MM.1S (cell line): ENCODE results near the gene DLGAP1.

Experiments
- DNase-seq: peaks from one replicate; pipeline ENCODE4 v3.0.0-alpha.2; 2015
- H2AFZ ChIP-seq: fragments of 300-600 bp; sonication (generic); 2 replicates; pipeline ENCODE4 v1.6.0; 2016; ENCODE audit warnings: antibody characterized with exemption, low read length
- H3F3A ChIP-seq: fragments of 300-600 bp; sonication (generic); 2 replicates; pipeline ENCODE4 v1.6.1; 2016; ENCODE audit warnings: mild to moderate bottlenecking, antibody characterized with exemption, low read length, moderate library complexity, mixed read lengths; ENCODE audit not compliant: insufficient read depth
- H3K27ac ChIP-seq: fragments of 300-600 bp; sonication (generic); 2 replicates; pipeline ENCODE4 v1.5.1; 2016; ENCODE audit warnings: mild to moderate bottlenecking, low read length
- H3K27me3 ChIP-seq: fragments of 300-600 bp; sonication (generic); replicated peaks from 2 replicates; pipeline ENCODE4 v1.6.0; 2016; ENCODE audit warnings: low read length; ENCODE audit not compliant: insufficient read depth
- H3K36me3 ChIP-seq: fragments of 300-600 bp; sonication (generic); replicated peaks from 2 replicates; pipeline ENCODE4 v1.6.1; 2016; ENCODE audit warnings: mild to moderate bottlenecking, low read length, mixed read lengths; ENCODE audit not compliant: insufficient read depth
- H3K4me1 ChIP-seq: fragments of 300-600 bp; sonication (generic); 2 replicates; pipeline ENCODE4 v1.6.1; 2016; ENCODE audit warnings: low read length, mixed read lengths
- H3K4me2 ChIP-seq: fragments of 300-600 bp; sonication (generic); 2 replicates; pipeline ENCODE4 v1.6.0; 2016; ENCODE audit warnings: low read depth, low read length
- H3K4me3 ChIP-seq: fragments of 300-600 bp; sonication (generic); 2 replicates; pipeline ENCODE4 v1.5.1; 2016; ENCODE audit warnings: low read length, mixed read lengths
- H3K79me2 ChIP-seq: fragments of 300-600 bp; sonication (generic); 2 replicates; pipeline ENCODE4 v1.6.1; 2016; ENCODE audit warnings: mixed run types, low read length, mixed read lengths
- H3K9ac ChIP-seq: fragments of 300-600 bp; sonication (generic); 2 replicates; pipeline ENCODE4 v1.6.1; 2016; ENCODE audit warnings: low read length, mixed read lengths
- H3K9me2 ChIP-seq: fragments of 300-600 bp; sonication (generic); replicated peaks from 2 replicates; pipeline ENCODE4 v1.6.1; 2016; ENCODE audit warnings: mild to moderate bottlenecking, low read length, mixed read lengths; ENCODE audit not compliant: insufficient read depth
- H3K9me3 ChIP-seq: fragments of 300-600 bp; sonication (generic); replicated peaks from 2 replicates; pipeline ENCODE4 v1.6.1; 2016; ENCODE audit warnings: mild to moderate bottlenecking, low read length, mixed read lengths; ENCODE audit not compliant: insufficient read depth
- H4K20me1 ChIP-seq: fragments of 300-600 bp; sonication (generic); 2 replicates; pipeline ENCODE4 v1.6.1; 2016; ENCODE audit warnings: mild to moderate bottlenecking, low read length, moderate library complexity, mixed read lengths; ENCODE audit not compliant: insufficient read depth
- EZH2 ChIP-seq: fragments of 300-600 bp; sonication (generic); optimal IDR thresholded peaks from 2 replicates; pipeline ENCODE3; 2017; ENCODE audit warnings: low read depth, mild to moderate bottlenecking, antibody characterized with exemption, low read length, mixed read lengths
- EZH2phosphoT487 ChIP-seq: fragments of 300-600 bp; sonication (generic); IDR thresholded peaks from 2 replicates; pipeline ENCODE4 v1.6.1; 2018; ENCODE audit warnings: antibody characterized with exemption, low read length
- TF ChIP-seq, protein P1 (sequence below): fragments of 300-600 bp; sonication (generic); IDR thresholded peaks from 2 replicates; pipeline ENCODE4 v1.5.1; 2016; ENCODE audit warnings: antibody characterized with exemption, low read length, mixed read lengths

The DLGAP1 gene

DNA sequence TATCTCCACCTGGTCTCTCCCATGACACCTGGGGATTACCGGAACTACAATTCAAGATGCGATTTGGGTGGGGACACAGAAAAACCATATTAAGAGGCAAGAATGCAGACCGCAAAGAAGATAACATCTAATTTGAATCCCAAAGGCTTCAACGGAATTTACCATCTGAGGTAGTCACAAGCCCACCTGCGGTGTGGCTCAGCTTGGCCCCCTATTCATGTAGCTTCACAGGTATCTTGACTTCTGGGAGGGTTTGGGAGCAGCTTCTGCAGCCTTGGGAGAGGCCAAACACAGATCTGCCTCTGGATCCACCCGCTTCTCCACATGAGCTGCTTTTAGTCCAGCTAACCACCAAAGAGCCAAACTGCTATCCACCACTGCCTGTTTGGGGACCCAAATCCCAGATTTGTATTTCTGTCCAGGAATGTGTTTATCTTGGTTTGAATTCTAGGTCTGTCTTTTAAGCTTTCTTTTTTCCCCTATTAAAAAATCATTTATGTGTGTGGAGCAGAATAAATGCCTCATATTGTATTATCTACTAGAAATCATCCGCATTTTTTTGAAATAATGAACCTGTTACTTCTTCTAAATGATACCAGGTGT lies 247.6 kb downstream of the DLGAP1 start:
- H3K79me2 ChIP-seq: no peaks in the 10 kb centered on the region
- H3K4me2 ChIP-seq: no peak overlapping the region
- DNase-seq: no peak
- H3K4me1 ChIP-seq: no peaks in the 10 kb centered on the region
- no peaks in the 10 kb centered on the region for H3K9me2 ChIP-seq
- H3K36me3 ChIP-seq: no peaks in the 10 kb centered on the region
- no peak overlapping the region for H3K27ac ChIP-seq
- TF ChIP-seq, protein P1, sequence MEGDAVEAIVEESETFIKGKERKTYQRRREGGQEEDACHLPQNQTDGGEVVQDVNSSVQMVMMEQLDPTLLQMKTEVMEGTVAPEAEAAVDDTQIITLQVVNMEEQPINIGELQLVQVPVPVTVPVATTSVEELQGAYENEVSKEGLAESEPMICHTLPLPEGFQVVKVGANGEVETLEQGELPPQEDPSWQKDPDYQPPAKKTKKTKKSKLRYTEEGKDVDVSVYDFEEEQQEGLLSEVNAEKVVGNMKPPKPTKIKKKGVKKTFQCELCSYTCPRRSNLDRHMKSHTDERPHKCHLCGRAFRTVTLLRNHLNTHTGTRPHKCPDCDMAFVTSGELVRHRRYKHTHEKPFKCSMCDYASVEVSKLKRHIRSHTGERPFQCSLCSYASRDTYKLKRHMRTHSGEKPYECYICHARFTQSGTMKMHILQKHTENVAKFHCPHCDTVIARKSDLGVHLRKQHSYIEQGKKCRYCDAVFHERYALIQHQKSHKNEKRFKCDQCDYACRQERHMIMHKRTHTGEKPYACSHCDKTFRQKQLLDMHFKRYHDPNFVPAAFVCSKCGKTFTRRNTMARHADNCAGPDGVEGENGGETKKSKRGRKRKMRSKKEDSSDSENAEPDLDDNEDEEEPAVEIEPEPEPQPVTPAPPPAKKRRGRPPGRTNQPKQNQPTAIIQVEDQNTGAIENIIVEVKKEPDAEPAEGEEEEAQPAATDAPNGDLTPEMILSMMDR: no peak
- TF ChIP-seq EZH2 (no peak), EZH2phosphoT487 (no peak)
- no peak overlapping the region for H3K4me3 ChIP-seq
- no peaks in the 10 kb centered on the region; the same call in 1 of the 2 replicates for H3K9me3 ChIP-seq
- H3F3A ChIP-seq: no peaks in the 10 kb centered on the region
- H3K9ac ChIP-seq: no peak overlapping the region
- no peak overlapping the region for H2AFZ ChIP-seq
- no peaks in the 10 kb centered on the region for H3K27me3 ChIP-seq
- no peaks in the 10 kb centered on the region for H4K20me1 ChIP-seq

DNA sequence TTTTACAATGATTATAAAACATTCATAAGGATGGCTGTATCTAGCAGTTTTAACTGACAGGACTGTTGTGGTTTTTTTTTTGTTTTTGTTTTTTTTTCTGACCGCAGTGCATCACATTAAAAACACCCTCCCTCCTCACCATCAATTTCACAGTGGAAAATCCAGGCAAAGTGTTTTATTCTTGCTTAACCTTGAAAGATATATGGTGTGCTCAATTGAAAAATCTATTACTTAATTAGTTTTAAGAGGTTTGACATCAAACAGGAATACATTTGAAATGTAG lies 250.7 kb downstream of the DLGAP1 start:
- TF ChIP-seq EZH2phosphoT487: no peak
- TF ChIP-seq EZH2: no peak
- TF ChIP-seq, protein P1: no peak
- Histone ChIP-seq H3K36me3 (no peaks in the 10 kb centered on the region), H4K20me1 (no peaks in the 10 kb centered on the region), H2AFZ (no peak overlapping the region), H3K4me1 (no peaks in the 10 kb centered on the region), H3K27ac (no peak overlapping the region), H3K9me2 (no peaks in the 10 kb centered on the region), H3K9ac (no peak overlapping the region), H3K27me3 (no peaks in the 10 kb centered on the region), H3F3A (no peaks in the 10 kb centered on the region), H3K79me2 (no peaks in the 10 kb centered on the region), H3K4me3 (no peak overlapping the region), H3K4me2 (no peak overlapping the region), H3K9me3 (no peaks in the 10 kb centered on the region; the same call in 1 of the 2 replicates)
- no peak for DNase-seq

DNA sequence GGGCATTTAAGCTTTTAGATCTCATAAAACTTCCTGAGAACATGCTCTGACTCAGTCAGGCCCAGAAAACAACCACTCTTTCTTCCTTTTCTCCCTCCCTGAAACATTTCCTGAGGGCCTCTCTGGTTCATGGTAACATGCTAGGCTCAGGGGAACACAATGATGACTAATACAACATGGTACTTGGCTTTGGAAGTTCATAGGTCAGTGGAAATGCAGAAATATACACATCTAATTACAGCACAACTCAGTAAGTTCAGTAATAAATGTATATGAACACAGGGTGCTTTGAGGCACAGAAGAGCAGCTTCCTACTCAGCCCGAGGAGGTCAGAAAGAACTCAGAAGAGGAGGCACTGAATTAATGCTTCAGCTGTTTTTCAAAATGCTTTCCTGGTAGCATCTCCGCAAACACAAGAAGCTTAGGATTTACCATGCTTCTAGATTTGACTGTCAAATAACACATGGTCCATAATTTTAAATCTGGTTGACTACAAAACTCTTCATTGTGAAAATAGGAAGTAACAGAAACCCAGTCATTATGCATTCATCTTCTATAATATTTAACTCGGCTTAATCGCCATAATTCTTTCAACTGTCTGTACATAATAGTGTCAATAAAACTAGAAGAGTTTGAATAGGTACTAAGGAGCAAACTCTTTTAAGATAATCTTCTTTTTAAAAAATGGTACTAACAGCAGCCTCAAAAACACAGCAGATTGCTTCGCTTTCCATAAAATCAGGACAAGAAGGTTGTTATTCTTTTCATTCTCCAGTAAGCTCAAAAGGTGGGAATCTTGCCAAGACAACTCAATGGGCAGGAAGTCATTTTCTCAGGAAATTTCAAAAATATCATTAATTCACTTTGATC lies 251.3 kb downstream of the DLGAP1 start:
- no peak overlapping the region for H2AFZ ChIP-seq

More for the DNA sequence above, 251.3 kb downstream of the DLGAP1 start:
- Histone ChIP-seq H3K27ac (no peak overlapping the region), H3K79me2 (no peaks in the 10 kb centered on the region), H3K9me2 (no peaks in the 10 kb centered on the region), H3K9me3 (no peaks in the 10 kb centered on the region; the same call in 1 of the 2 replicates), H3F3A (no peaks in the 10 kb centered on the region), H4K20me1 (no peaks in the 10 kb centered on the region), H3K4me1 (no peaks in the 10 kb centered on the region), H3K4me2 (no peak overlapping the region), H3K4me3 (no peak overlapping the region), H3K9ac (no peak overlapping the region), H3K27me3 (no peaks in the 10 kb centered on the region), H3K36me3 (no peaks in the 10 kb centered on the region)
- TF ChIP-seq, protein P1: no peak
- no peak for TF ChIP-seq EZH2phosphoT487
- TF ChIP-seq EZH2: no peak
- DNase-seq: no peak
